Prostate gland (tissue), 2 donors: ENCODE data around the gene PTPRS. TPM values are rescaled to one million over a fixed set of nuclear protein-coding genes. Genes with fewer than 3 reads are reported as not detected.

Experiments
- DNase-seq: peaks from one replicate; pipeline ENCODE4 v3.0.0-alpha.2; 2019; ENCODE audit warnings: low spot score
- H3K27ac ChIP-seq, 2 donors: fragments of 200-600 bp; sonication (generic); 2 replicates each; pipeline ENCODE4 v1.5.1; 2017 to 2019
- H3K27me3 ChIP-seq: fragments of 200-600 bp; sonication (generic); replicated peaks from 2 replicates; pipeline ENCODE4 v1.5.1; 2019; ENCODE audit not compliant: insufficient read depth
- H3K36me3 ChIP-seq, 2 donors: fragments of 200-600 bp; sonication (generic); 1 replicate in 1 of 2; 2 replicates in 1 of 2; pipeline versions ENCODE4 v1.5.1 to v1.8.1; 2017 to 2019
- H3K4me1 ChIP-seq: fragments of 200-600 bp; sonication (generic); replicated peaks from 2 replicates; pipeline ENCODE4 v1.5.1; 2019
- H3K4me3 ChIP-seq, 2 donors: fragments of 200-600 bp; sonication (generic); 2 replicates each; pipeline ENCODE4 v1.5.1; 2017 to 2019
- H3K9me3 ChIP-seq: fragments of 200-600 bp; sonication (generic); 2 replicates; pipeline ENCODE4 v1.5.1; 2017
- CTCF ChIP-seq, 4 experiments: fragments of 200-600 bp in 2 of 4; fragments of 450-650 bp in 2 of 4; sonication (generic) in 2 of 4; IDR thresholded peaks; 1 replicate in 3 of 4; 2 replicates in 1 of 4; pipeline ENCODE4 v1.5.1; 2016 to 2019; ENCODE audit warnings: antibody characterized with exemption in 4 of 4, mild to moderate bottlenecking in 2 of 4, moderate library complexity in 2 of 4
- POLR2A ChIP-seq: fragments of 450-650 bp; IDR thresholded peaks from one replicate; pipeline ENCODE4 v1.6.1; 2016; ENCODE audit warnings: antibody characterized with exemption, mild to moderate bottlenecking
- POLR2AphosphoS5 ChIP-seq: sonication (generic); formaldehyde crosslinking; IDR thresholded peaks from one replicate; pipeline ENCODE4 v1.6.1; 2017; ENCODE audit warnings: antibody characterized with exemption
- WGBS: methylation state at CpG from one replicate; pipeline ENCODE4 v1.1.5; 2018; 5-methylcytosine and 5-hydroxymethylcytosine counted together
- intact Hi-C: fragments of 100-400 bp; cut with DNase I; formaldehyde crosslinking; loops from one replicate; pipeline ENCODE4 v1.14.2; 2022
- total RNA-seq, 2 donors: library from RNA; depleted of rRNA; stranded (reverse); fragments of >200 nt; gene quantifications; one replicate each; pipeline ENCODE4 v1.1.0, GENCODE V29; 2016

Gene PTPRS
- total RNA-seq, 2 donors from 2014 or later = 221 to 379 TPM

GRCh38 chr19:5291588-5292193 lies 48.9 kb downstream of the PTPRS start:
- 66% methylated on average over 8 of the region's 8 CpGs for WGBS
- no peak for DNase-seq
- Histone ChIP-seq H3K9me3 (no peaks in the 10 kb centered on the region), H3K4me1 (peaks cover 11% of the 10 kb centered on the region), H3K36me3 (no peaks in the 10 kb centered on the region), H3K27ac (peak overlapping the region; percentile 89 to 95), H3K27me3 (no peaks in the 10 kb centered on the region), H3K4me3 (peak overlapping the region; percentile 71 to 93)
- intact Hi-C loops = no loop called here
- TF ChIP-seq CTCF (IDR thresholded peaks at IDR 0.05) (no peak), POLR2A (no peak), POLR2AphosphoS5 (no peak)

Other genes with a start within 250 kb of the PTPRS start
- 10 to 100 TPM in 1 of 2 donors, not detected in 1; 13.2 TPM for gene ZNRF4, start 114.6 kb upstream of the PTPRS start, total RNA-seq
- 1 to 10 TPM; 6.7 to 8.4 TPM for gene TINCR, start 227.1 kb upstream of the PTPRS start, total RNA-seq